ENCODE measurements around the gene TMEM239. TPM values are rescaled to one million over a fixed set of nuclear protein-coding genes. Genes with fewer than 3 reads are reported as not detected.

Gene TMEM239
- total RNA-seq, 1 experiment from 2014 or later: not detected

DNA sequence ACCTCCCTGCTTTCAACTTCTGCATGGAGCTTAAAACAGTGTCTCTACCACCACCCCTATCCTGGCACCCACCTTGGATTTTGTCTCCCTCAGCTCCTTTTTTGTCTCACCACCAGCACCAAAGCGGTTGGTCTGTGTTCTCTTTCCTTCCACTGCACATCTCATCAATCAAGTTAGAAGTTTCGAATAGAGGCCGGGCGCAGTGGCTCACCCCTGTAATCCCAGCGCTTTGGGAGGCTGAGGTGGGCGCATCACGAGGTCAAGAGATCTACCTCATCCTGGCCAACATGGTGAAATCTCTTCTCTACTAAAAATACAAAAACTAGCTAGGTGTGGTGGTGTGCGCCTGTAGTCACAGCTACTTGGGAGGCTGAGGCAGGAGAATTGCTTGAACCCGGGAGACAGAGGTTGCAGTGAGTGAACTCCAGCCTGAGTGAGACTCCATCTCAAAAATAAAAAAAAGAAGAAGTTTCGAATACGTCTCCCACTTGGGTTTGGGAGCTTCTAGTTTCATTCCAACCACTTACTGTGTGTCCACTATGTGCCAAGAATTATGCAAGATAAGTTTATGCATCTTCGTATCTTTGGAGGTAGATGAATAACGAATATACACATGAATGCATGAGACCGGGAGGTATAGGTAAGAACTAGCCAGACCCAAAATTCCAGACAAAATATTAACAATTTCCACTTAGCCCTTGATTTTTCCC, 18.4 kb downstream of the TMEM239 start:
- DNase-seq: no peak
- peaks cover 10% of the 10 kb centered on the region for H3F3A ChIP-seq (ENCODE audit: insufficient read depth, low read depth)
- H3K9me2 ChIP-seq (ENCODE audit: insufficient read depth): no peaks in the 10 kb centered on the region
- no peak overlapping the region for H3K27ac ChIP-seq
- ChIA-PET CTCF (no interaction called here), POLR2A (ENCODE audit: unreplicated experiment) (no interaction called here)
- no peaks in the 10 kb centered on the region for H3K36me3 ChIP-seq (ENCODE audit: low read depth)
- peaks cover 24% of the 10 kb centered on the region for H3K4me1 ChIP-seq (replicated peaks; ENCODE audit: insufficient read depth)
- peaks cover 5% of the 10 kb centered on the region for H3K79me2 ChIP-seq (ENCODE audit: low read depth)
- H3K4me3 ChIP-seq: no peak overlapping the region
- no peaks in the 10 kb centered on the region for H4K20me1 ChIP-seq (ENCODE audit: insufficient read depth)
- no peak for TF ChIP-seq EZH2 (IDR thresholded peaks at IDR 0.05; ENCODE audit: low read depth)
- TF ChIP-seq, protein P1, sequence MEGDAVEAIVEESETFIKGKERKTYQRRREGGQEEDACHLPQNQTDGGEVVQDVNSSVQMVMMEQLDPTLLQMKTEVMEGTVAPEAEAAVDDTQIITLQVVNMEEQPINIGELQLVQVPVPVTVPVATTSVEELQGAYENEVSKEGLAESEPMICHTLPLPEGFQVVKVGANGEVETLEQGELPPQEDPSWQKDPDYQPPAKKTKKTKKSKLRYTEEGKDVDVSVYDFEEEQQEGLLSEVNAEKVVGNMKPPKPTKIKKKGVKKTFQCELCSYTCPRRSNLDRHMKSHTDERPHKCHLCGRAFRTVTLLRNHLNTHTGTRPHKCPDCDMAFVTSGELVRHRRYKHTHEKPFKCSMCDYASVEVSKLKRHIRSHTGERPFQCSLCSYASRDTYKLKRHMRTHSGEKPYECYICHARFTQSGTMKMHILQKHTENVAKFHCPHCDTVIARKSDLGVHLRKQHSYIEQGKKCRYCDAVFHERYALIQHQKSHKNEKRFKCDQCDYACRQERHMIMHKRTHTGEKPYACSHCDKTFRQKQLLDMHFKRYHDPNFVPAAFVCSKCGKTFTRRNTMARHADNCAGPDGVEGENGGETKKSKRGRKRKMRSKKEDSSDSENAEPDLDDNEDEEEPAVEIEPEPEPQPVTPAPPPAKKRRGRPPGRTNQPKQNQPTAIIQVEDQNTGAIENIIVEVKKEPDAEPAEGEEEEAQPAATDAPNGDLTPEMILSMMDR (conservative IDR thresholded peaks at IDR 0.05): no peak
- H3K9me3 ChIP-seq (ENCODE audit: insufficient read depth, low read depth): no peaks in the 10 kb centered on the region
- intact Hi-C loops (cut with micrococcal nuclease; ENCODE audit: unreplicated experiment): no loop called here
- BruUV-seq (replicated peaks): no TSS peak
- H2AFZ ChIP-seq: no peak overlapping the region
- H3K27me3 ChIP-seq (ENCODE audit: insufficient read depth, low read depth): no peaks in the 10 kb centered on the region
- H3K4me2 ChIP-seq: no peak overlapping the region

DNA sequence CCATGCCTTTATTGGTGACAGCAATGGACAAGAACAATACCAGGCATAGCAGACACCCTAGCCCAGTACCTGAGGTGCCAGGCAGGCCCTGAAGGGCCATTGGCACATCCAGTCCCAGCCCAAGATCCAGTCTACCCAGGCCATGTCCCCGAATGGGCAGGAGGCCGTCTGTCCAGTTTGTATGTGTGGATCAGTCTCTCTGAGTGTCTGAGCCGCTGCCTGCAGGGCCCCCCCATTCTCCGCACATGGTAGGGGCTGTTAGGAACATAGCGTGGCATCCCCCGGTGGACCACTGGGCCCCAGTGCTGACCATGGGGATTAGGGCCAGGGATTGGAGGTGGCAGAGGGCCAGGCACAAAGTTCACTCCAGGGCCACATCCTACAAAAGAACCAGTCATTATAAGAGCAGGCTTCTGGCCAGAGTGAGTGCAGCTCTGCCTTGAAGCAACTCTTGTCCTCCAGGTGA, 19.2 kb downstream of the TMEM239 start:
- Histone ChIP-seq H3K9me3 (ENCODE audit: insufficient read depth, low read depth) (no peaks in the 10 kb centered on the region), H3K4me3 (no peak overlapping the region), H3K9me2 (ENCODE audit: insufficient read depth) (no peaks in the 10 kb centered on the region), H3K79me2 (ENCODE audit: low read depth) (peaks cover 12% of the 10 kb centered on the region), H3K4me1 (replicated peaks; ENCODE audit: insufficient read depth) (peaks cover 22% of the 10 kb centered on the region), H4K20me1 (ENCODE audit: insufficient read depth) (no peaks in the 10 kb centered on the region), H2AFZ (no peak overlapping the region), H3K27ac (no peak overlapping the region), H3F3A (ENCODE audit: insufficient read depth, low read depth) (peaks cover 10% of the 10 kb centered on the region), H3K36me3 (ENCODE audit: low read depth) (no peaks in the 10 kb centered on the region), H3K4me2 (no peak overlapping the region), H3K27me3 (ENCODE audit: insufficient read depth, low read depth) (no peaks in the 10 kb centered on the region)
- intact Hi-C loops (cut with micrococcal nuclease; ENCODE audit: unreplicated experiment): no loop called here
- no TSS peak for BruUV-seq (replicated peaks)
- ChIA-PET POLR2A (ENCODE audit: unreplicated experiment) (no interaction called here), CTCF (no interaction called here)
- DNase-seq: no peak
- TF ChIP-seq, protein P1 (conservative IDR thresholded peaks at IDR 0.05): no peak
- no peak for TF ChIP-seq EZH2 (IDR thresholded peaks at IDR 0.05; ENCODE audit: low read depth)

DNA sequence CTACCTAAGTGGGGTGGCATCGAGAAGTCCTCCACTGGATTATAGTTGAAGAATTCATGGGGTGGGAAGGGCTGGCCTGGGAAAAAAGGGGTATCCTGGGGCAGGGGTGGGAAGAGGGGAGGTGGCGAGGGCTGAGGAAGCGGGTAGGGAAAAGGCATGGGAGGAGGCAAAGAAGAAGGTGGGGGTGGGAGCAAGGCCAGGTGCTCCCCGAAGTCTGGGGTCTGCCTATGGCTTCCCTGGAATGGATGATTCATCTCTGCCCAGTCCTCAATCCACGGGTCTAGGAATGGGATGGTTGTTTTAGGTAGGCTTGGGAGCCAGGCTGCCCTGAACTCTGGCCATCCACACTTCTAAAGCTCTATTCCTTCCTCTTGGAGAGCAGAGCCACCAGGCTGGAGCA, 19.9 kb downstream of the TMEM239 start:
- H4K20me1 ChIP-seq (ENCODE audit: insufficient read depth): no peaks in the 10 kb centered on the region
- no peak overlapping the region for H3K4me3 ChIP-seq
- no peak for DNase-seq
- BruUV-seq (replicated peaks): no TSS peak
- peaks cover 21% of the 10 kb centered on the region for H3K4me1 ChIP-seq (replicated peaks; ENCODE audit: insufficient read depth)
- no peak overlapping the region for H2AFZ ChIP-seq
- ChIA-PET POLR2A (ENCODE audit: unreplicated experiment) (no interaction called here), CTCF (no interaction called here)
- no peaks in the 10 kb centered on the region for H3K9me2 ChIP-seq (ENCODE audit: insufficient read depth)
- peaks cover 10% of the 10 kb centered on the region for H3F3A ChIP-seq (ENCODE audit: insufficient read depth, low read depth)
- peaks cover 12% of the 10 kb centered on the region for H3K79me2 ChIP-seq (ENCODE audit: low read depth)
- TF ChIP-seq EZH2 (IDR thresholded peaks at IDR 0.05; ENCODE audit: low read depth): no peak
- TF ChIP-seq, protein P1 (conservative IDR thresholded peaks at IDR 0.05): no peak
- no peak overlapping the region for H3K27ac ChIP-seq
- no peak overlapping the region for H3K4me2 ChIP-seq
- H3K36me3 ChIP-seq (ENCODE audit: low read depth): no peaks in the 10 kb centered on the region
- no peaks in the 10 kb centered on the region for H3K27me3 ChIP-seq (ENCODE audit: insufficient read depth, low read depth)
- no peaks in the 10 kb centered on the region for H3K9me3 ChIP-seq (ENCODE audit: insufficient read depth, low read depth)
- intact Hi-C loops (cut with micrococcal nuclease; ENCODE audit: unreplicated experiment): no loop called here
